Measurements from ENCODE around the gene DNAJC18.

DNA sequence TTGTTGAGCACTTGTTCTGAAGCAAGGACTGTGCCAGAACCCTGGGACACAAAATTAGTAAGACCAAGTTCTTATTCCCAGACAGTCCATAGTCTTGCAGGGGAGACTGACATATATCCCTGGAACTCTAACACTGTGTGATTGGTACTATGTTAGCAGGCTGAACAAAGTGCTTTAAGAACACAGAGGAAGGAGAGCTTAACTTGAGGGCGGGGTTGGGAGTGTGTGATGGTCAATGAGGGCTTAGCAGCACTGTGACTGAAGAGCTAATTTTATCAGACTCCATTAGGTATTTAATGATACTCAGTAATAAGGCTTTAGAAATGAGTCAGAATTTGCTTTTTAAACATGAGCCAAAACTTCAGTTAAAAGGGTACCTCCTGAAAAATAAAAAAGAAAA, 20.5 kb downstream of the DNAJC18 start:
- TF ChIP-seq CTCF (conservative IDR thresholded peaks at IDR 0.05; ENCODE audit: low read depth, low read length), result no peak
- TF ChIP-seq EZH2 (IDR thresholded peaks at IDR 0.05; ENCODE audit: low read length, unreplicated experiment), result no peak

Measured in PC-3 (cell line).